T-helper 1 cell treated with Interleukin-12 subunit alpha and Interleukin-12 subunit beta and Interleukin-4 antibody, amounts not matched to agents 30 μg/mL and 1 μg/mL, for 36 hours (primary cell): ENCODE results near the gene PLAAT3.
"Not testable (repeated sequence)": the region's sequence is repeated elsewhere in the genome, so short reads cannot be mapped to it uniquely, and the experiment has no call there.

Source experiments
- H3K27ac Mint-ChIP-seq: one replicate; pipeline ENCODE4 v1.8.0; 2021; ENCODE audit warnings: mild to moderate bottlenecking, mixed read lengths
- H3K27me3 Mint-ChIP-seq: one replicate; pipeline ENCODE4 v1.8.0; 2021; ENCODE audit warnings: low read depth, mixed read lengths
- H3K36me3 Mint-ChIP-seq: one replicate; pipeline ENCODE4 v1.8.0; 2021; ENCODE audit warnings: low read depth, mixed read lengths
- H3K4me1 Mint-ChIP-seq: one replicate; pipeline ENCODE4 v1.8.0; 2021; ENCODE audit warnings: low read depth, mixed read lengths
- H3K4me3 Mint-ChIP-seq: one replicate; pipeline ENCODE4 v1.8.0; 2021; ENCODE audit warnings: mild to moderate bottlenecking, moderate library complexity, mixed read lengths
- H3K9me3 Mint-ChIP-seq: one replicate; pipeline ENCODE4 v1.8.0; 2021; ENCODE audit warnings: mixed read lengths

The PLAAT3 gene

DNA sequence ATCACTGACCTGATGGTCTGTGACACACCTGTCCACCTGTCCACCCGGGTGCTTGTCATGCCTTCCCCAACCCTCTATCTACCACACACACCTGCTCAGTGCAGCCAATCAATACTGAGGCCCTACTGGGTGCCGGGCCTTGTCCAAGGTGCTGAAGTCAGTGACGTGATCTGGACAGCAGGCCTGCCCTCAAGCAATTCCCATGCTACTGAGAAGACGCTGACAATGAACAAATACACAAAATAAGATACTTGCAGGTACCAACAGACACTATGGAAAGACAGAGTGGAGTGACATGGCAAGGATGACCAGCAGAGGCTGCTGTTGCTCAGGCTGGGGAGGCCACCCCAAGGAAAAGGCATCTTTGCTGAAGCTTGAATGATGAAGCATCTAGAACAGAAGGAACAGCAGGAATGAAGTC, 21.2 kb downstream of the PLAAT3 start:
- Mint-ChIP-seq H3K36me3 (no peaks in the 10 kb centered on the region), H3K27ac (peak overlapping the region; percentile 10), H3K4me3 (no peak overlapping the region), H3K27me3 (no peaks in the 10 kb centered on the region), H3K9me3 (no peaks in the 10 kb centered on the region), H3K4me1 (peaks cover 3% of the 10 kb centered on the region)

DNA sequence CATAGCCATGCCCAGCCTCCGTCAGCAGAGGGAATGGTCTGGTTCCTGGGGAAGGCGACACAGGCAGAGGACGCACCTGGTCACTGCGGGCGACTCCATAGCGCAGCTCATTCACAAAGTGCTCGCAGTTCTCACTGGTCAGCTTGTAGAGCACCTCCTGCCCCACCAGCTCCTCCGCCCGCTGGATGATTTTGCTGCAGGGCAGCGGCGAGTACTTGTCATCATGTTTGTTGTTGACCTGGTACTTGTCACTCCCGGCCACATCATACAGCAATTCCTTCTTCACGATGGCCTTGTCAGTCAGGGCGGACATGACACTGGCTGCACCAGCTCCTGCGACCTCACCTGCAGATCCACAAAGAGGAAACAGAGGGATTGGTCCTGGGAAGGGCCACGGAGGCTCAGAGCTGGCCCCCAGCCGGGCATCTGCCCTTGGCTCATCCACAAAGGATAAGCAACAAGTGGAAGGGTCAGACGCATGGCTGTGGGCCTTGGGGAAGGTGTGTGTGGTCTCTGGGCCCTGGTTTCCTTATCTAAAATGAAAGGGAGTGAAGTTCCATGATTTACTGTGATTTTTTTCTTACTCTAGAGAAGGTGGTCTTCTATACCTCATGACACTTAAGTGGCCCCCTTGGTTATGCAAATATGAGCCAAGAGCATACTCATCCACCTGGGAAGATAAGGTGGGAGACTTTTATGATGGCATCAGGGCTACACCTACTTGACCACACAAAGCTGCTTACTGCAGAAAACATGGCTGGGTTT, 24.0 kb downstream of the PLAAT3 start:
- Mint-ChIP-seq H3K9me3 (no peaks in the 10 kb centered on the region), H3K27me3 (no peaks in the 10 kb centered on the region), H3K36me3 (peaks cover 2% of the 10 kb centered on the region), H3K27ac (no peak overlapping the region), H3K4me1 (peaks cover 3% of the 10 kb centered on the region), H3K4me3 (no peak overlapping the region)

DNA sequence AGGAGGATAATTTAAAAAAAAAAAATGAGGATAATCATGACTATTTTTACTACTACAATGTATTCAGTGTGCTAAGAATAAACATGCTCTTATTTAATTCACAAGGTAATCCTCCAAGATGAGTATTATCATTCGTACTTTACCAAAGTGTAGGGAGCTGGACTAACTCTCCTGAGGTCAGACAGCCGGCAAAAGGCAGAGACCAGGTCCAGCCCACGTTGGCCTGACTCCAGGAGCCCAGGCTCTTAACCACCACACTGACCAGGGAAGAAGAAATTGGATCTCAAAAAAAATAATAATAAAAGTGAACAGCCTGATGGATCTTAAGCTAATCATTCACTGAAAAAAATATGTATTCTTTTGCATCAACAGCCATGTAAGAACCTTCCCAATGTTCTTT, 25.2 kb downstream of the PLAAT3 start:
- Mint-ChIP-seq H3K4me3 (no peak overlapping the region), H3K27ac (no peak overlapping the region)

DNA sequence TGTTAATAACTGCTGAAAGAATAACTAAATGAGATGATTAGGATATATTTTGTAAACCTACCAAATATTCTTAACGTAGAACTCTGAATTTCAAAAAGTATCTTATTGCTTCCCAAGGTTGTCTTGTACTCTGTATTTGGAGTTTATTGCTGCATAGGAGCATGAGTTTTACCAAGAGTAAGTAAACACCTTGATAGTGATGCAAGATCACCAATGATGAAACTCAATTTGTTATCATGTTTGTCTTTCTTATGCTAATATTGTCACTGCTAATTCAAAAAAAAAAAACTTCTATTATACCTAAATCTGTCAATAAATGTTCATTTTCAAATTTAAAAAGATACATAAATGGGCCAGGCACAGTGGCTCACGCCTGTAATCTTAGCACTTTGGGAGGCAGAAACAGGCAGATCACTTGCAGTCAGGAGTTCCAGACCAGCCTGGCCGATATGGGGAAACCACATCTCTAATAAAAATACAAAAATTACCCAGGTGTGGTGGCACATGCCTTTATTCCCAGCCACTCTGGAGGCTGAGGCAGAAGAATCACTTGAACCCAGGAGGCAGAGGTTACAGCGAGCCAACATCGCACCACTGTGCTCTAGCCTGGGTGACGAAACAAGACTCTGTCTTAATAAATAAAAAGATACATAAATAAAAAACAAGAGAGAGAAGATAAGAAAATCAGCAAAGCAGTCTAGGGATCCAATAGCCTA, 27.6 kb downstream of the PLAAT3 start:
- Mint-ChIP-seq H3K4me3 (no peak overlapping the region), H3K27ac (no peak overlapping the region), H3K27me3 (no peaks in the 10 kb centered on the region), H3K9me3 (peaks cover 11% of the 10 kb centered on the region), H3K36me3 (peaks cover 7% of the 10 kb centered on the region), H3K4me1 (peaks cover 20% of the 10 kb centered on the region)

More for the DNA sequence above, 25.2 kb downstream of the PLAAT3 start:
- peaks cover 3% of the 10 kb centered on the region for H3K4me1 Mint-ChIP-seq
- H3K9me3 Mint-ChIP-seq: no peaks in the 10 kb centered on the region
- no peaks in the 10 kb centered on the region for H3K27me3 Mint-ChIP-seq
- peaks cover 2% of the 10 kb centered on the region for H3K36me3 Mint-ChIP-seq

DNA sequence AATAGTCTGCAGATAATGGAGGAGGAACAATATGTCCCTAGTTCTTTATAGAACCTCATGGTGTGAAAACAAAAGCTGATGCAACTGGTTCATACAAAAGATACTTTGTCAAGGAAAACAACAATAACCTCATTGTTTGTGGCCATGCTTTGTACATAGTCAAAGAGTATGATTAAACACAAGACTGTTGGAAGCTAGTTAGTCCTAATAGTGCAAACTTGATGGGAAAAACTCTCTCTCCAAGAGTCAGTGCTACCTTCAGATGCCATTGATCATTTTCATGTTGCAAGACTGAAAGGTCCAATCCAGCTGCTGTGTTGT, 30.9 kb downstream of the PLAAT3 start:
- H3K27me3 Mint-ChIP-seq: no peaks in the 10 kb centered on the region
- H3K4me1 Mint-ChIP-seq: peaks cover 21% of the 10 kb centered on the region
- H3K9me3 Mint-ChIP-seq: peaks cover 31% of the 10 kb centered on the region
- H3K4me3 Mint-ChIP-seq: no peak overlapping the region
- H3K36me3 Mint-ChIP-seq: peaks cover 16% of the 10 kb centered on the region
- no peak overlapping the region for H3K27ac Mint-ChIP-seq

DNA sequence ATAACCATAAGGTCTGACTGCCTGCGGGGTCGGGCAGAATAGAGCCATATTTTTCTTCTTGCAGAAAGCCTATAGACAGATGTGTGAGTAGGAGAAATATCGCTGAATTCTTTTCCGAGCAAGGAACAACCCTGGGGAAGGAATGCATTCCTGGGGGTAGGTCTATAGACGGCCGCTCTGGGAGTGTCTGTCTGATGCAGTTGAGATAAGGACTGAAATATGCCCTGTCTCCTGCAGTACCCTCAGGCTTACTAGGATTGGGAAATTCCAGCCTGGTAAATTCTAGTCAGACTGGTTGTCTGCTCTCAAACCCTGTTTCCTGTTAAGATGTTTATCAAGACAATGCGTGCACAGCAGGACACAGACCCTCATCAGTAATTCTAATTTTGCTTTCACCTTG, 33.0 kb downstream of the PLAAT3 start:
- not testable (repeated sequence) for H3K27ac Mint-ChIP-seq

DNA sequence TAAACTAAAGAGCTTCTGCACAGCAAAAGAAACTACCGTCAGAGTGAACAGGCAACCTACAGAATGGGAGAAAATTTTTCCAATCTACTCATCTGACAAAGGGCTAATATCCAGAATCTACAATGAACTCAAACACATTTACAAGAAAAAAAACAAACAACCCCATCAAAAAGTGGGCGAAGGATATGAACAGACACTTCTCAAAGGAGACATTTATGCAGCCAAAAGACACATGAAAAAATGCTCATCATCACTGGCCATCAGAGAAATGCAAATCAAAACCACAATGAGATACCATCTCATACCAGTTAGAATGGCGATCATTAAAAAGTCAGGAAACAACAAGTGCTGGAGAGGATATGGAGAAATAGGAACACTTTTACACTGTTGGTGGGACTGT, 35.4 kb downstream of the PLAAT3 start:
- H3K27me3 Mint-ChIP-seq, H3K4me3 Mint-ChIP-seq, H3K27ac Mint-ChIP-seq: not testable (repeated sequence)
- Mint-ChIP-seq H3K4me1 (peaks cover 32% of the 10 kb centered on the region), H3K36me3 (peaks cover 17% of the 10 kb centered on the region), H3K9me3 (peaks cover 34% of the 10 kb centered on the region)

More for the DNA sequence above, 33.0 kb downstream of the PLAAT3 start:
- Mint-ChIP-seq H3K4me1 (peaks cover 21% of the 10 kb centered on the region), H3K9me3 (peaks cover 34% of the 10 kb centered on the region), H3K36me3 (peaks cover 14% of the 10 kb centered on the region)
- not testable (repeated sequence) for H3K27me3 Mint-ChIP-seq, H3K4me3 Mint-ChIP-seq

DNA sequence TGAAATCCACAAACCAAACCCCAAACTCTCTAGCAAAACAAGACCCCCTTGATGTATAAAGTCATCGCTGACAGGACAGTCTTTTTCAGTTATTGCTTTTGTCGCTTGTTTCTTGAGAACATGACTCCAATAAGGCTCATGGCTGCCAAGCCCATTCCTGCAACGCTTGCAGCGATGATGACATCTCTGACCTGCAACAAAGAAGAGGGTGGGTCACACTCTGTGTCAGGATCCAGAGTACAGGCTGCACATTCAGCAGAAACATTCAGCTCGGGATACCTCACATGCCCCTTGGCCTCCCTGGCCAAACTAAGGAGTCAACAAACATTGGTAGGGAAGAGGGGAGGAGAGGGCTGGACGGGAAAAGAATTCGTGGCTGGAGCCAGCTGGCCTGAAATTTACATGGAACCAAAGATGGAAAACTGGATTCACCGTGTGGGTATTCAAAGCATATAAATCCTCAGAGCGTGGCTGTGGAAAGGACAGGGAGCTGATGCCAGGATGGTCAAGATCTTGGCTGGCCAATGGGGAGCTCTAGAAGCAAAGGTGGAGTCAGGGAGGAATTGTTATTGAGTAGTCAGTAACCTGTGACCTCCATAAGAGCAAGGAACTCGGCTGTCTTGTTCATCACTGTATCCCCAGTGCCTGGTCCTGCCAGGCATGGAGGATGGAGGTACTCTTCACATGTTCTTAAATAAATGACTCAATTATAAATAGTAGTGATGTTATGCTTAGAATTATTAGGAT, 39.2 kb downstream of the PLAAT3 start:
- H3K4me1 Mint-ChIP-seq: peaks cover 19% of the 10 kb centered on the region
- H3K27ac Mint-ChIP-seq: peak overlapping the region; percentile 94
- H3K4me3 Mint-ChIP-seq: peak overlapping the region; percentile 67
- peaks cover 8% of the 10 kb centered on the region for H3K36me3 Mint-ChIP-seq
- H3K9me3 Mint-ChIP-seq: peaks cover 10% of the 10 kb centered on the region
- peaks cover 11% of the 10 kb centered on the region for H3K27me3 Mint-ChIP-seq

DNA sequence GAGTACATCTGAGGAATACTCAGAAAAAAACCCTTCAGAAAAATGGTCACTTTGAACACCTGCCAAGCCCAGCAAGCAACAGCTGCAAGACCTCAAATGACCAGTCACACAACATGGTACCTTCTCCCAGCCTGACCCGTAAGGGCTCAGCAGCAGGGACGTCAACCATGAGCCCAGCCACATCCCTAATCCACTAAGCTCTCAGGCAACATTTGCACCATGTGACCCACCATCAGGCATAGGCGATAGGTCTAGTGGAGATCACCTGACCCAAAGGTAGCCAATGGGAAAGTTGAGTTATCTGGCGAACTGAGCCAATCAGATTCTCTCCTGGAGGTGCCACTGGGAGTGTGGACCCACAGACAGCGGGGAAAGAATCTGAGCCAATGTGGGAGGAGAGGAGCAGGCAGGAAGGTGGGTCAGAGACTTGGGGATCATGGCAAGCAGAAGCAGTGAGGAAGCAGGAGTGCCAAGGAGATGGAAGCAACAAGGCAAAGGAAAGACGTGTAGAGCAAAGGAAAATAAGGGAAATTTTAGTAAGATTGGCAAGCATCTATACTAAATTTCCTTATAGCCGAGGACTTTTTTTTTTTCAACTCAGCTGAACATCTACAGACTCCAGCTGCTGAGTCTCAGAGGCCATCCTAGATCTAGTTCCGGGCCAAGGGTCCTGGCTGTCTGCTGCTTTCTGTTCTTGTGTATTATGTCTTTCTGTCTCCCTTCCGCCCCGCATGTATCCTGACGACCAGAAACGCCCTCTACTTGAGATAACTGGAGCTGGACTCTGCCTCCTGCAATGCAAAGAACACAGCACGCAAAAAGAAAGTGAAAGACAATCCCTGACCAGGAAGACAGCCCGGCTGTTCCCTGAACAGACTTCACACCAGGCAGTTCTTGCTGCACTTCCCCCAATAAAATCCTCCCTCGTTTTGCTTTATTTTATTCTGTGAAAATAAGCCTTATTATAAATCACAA, 40.1 kb downstream of the PLAAT3 start:
- Mint-ChIP-seq H3K27ac (peak overlapping the region; percentile 94), H3K27me3 (peaks cover 11% of the 10 kb centered on the region), H3K4me1 (peaks cover 19% of the 10 kb centered on the region), H3K4me3 (peak overlapping the region; percentile 67), H3K9me3 (peaks cover 7% of the 10 kb centered on the region), H3K36me3 (peaks cover 8% of the 10 kb centered on the region)

DNA sequence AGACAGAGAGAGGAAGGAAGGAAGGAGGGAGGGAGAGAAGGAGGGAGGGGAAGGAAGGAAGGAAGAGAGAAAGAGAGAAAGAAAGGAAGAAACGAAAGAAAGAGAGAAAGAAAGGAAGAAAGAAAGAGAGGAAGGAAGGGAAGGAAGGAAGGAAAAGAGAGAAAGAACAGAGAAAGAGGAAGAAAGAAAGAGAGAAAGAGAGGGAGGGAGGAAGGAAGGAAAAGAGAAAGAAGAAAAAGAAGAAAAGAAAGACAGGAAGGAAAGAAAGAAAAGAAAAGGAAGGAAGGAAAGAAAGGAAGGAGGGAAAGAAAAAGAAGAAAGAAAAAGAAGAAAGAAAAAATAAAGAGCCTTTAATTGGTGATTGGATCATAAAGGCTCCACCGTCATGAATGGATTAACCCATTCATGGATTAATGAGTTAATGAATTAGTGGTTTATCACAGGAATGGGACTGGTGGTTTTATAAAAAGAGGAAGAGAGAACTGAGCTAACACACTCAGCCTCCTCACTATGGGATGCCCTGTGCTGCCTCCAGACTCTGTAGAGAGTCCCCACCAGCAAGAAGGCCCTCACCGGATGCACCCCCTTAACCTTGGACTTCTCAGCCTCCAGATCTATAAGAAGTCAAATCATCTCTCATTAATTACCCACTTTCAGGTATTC, 42.1 kb downstream of the PLAAT3 start:
- Mint-ChIP-seq H3K4me1 (peaks cover 28% of the 10 kb centered on the region), H3K27ac (no peak overlapping the region), H3K4me3 (no peak overlapping the region), H3K36me3 (peaks cover 4% of the 10 kb centered on the region), H3K27me3 (peaks cover 11% of the 10 kb centered on the region), H3K9me3 (no peaks in the 10 kb centered on the region)

DNA sequence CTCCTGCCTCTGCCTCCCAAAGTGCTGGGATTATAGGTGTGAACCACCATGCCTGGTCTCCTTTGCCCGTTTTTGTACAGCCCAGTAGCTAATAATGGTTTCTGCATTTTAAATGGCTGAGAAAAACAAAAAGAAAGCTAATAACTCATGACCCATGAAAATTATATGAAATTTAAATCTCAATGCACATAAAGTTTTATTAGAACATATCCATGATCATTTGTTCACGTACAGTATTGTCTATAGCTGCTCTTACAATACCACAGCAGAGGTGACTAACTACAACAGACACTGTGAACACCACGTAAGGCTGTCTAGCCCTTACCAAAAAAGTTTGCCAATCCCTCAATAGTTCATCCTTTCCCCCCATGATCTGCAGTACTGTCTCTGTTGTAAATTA, 44.7 kb downstream of the PLAAT3 start:
- peaks cover 38% of the 10 kb centered on the region for H3K4me1 Mint-ChIP-seq
- no peak overlapping the region for H3K27ac Mint-ChIP-seq

DNA sequence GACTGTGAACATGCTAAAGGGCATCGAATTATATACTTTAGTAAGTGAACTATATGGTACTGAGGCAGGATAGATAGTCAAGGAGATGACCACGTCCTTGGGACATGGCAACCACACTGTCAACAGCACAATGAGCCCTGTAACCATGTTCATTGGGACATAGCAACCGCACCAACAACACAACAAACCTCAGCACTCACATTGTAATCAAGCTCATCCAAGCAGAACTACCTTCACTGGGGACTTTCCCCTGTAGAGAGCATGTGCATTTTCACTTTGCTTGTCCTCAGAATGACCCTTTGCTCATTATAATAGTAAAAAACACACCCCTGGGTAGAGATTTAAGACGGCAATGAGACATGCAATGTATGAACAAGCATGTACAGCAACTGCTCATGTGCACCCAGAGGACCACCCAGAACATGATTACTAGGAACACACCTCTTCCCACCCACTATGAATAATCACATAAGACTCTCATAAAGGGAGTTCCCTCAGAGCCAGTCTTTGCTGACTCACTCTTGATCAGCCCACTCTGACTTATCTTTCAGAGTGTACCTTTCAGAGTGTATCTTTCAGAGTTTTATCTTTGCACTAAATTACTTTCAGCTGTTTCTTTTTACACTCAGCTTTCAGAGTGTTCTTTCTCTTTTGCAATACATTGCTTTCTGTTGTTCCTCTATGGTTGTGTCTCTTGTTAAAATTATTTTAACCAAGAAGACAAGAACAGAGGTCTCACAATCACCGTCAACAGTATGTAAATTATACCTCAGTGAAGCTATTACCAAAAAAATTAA, 47.0 kb downstream of the PLAAT3 start:
- H3K36me3 Mint-ChIP-seq: no peaks in the 10 kb centered on the region
- H3K27me3 Mint-ChIP-seq: peaks cover 11% of the 10 kb centered on the region
- H3K4me1 Mint-ChIP-seq: peaks cover 38% of the 10 kb centered on the region
- H3K27ac Mint-ChIP-seq: peak overlapping the region; percentile 88
- H3K9me3 Mint-ChIP-seq: no peaks in the 10 kb centered on the region
- peak overlapping the region; percentile 32 for H3K4me3 Mint-ChIP-seq

More for the DNA sequence above, 44.7 kb downstream of the PLAAT3 start:
- Mint-ChIP-seq H3K9me3 (no peaks in the 10 kb centered on the region), H3K36me3 (peaks cover 4% of the 10 kb centered on the region), H3K4me3 (no peak overlapping the region), H3K27me3 (peaks cover 11% of the 10 kb centered on the region)

DNA sequence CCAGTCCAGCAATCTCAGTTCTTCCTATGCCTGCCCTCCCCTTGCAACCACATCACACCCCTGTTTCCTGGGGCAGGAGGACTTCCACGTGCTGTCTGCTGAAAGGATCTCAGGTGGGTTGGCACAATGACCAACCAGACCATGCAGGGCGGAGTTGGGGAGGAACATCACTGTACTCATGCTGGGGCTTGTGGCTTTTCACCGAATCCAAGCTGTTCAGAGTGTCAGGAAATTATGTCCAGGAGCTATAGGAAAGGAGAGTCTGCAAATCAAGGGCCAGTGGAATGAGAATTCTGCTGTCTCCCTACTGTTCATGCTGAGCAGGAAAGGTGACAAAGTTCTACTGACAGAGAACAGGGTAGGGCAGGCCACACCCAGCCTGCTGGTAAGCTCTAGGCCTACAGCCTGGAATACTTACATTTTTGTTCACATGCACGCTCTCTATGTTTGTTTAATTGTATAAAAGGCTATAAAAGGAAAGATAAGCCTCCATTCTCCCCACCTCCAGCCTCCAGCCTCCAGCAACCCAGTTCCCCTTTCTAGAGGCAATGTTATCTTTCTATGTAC, 49.4 kb downstream of the PLAAT3 start:
- no peaks in the 10 kb centered on the region for H3K27me3 Mint-ChIP-seq
- peaks cover 48% of the 10 kb centered on the region for H3K4me1 Mint-ChIP-seq
- no peak overlapping the region for H3K4me3 Mint-ChIP-seq
- H3K27ac Mint-ChIP-seq: peak overlapping the region; percentile 79
- H3K36me3 Mint-ChIP-seq: no peaks in the 10 kb centered on the region
- no peaks in the 10 kb centered on the region for H3K9me3 Mint-ChIP-seq
